GM10847 (cell line): ENCODE results near the gene ARHGAP20.

Experiments used
- POLR2A ChIP-seq: IDR thresholded peaks from 2 replicates; pipeline ENCODE4 v1.6.1; 2011; ENCODE audit not compliant: insufficient read length; ENCODE audit errors: extremely low read depth

Gene ARHGAP20

GRCh38 chr11:110735455-110736170 lies 23.4 kb upstream of the ARHGAP20 start:
- no peak for TF ChIP-seq POLR2A

GRCh38 chr11:110734790-110735189 lies 22.6 kb upstream of the ARHGAP20 start:
- TF ChIP-seq POLR2A, result no peak

GRCh38 chr11:110730773-110731172 lies 18.5 kb upstream of the ARHGAP20 start:
- no peak for TF ChIP-seq POLR2A

GRCh38 chr11:110728883-110729282 lies 16.6 kb upstream of the ARHGAP20 start:
- TF ChIP-seq POLR2A, result no peak

- TF ChIP-seq POLR2A, result no peak
Measured at GRCh38 chr11:110728476-110728875, 16.2 kb upstream of the ARHGAP20 start.

GRCh38 chr11:110724358-110724757 lies 12.1 kb upstream of the ARHGAP20 start:
- TF ChIP-seq POLR2A, result no peak

- TF ChIP-seq POLR2A, result no peak
Measured at GRCh38 chr11:110720431-110721275, 8.4 kb upstream of the ARHGAP20 start.

GRCh38 chr11:110716361-110716760 lies 4.1 kb upstream of the ARHGAP20 start:
- no peak for TF ChIP-seq POLR2A

GRCh38 chr11:110715541-110715940 lies 3.3 kb upstream of the ARHGAP20 start:
- no peak for TF ChIP-seq POLR2A

- no peak for TF ChIP-seq POLR2A
Measured at GRCh38 chr11:110713449-110713776, 1.2 kb upstream of the ARHGAP20 start.

- TF ChIP-seq POLR2A, result no peak
Measured at GRCh38 chr11:110712659-110713448, 617 bp upstream of the ARHGAP20 start.

- no peak for TF ChIP-seq POLR2A
Measured at GRCh38 chr11:110711448-110711775, 825 bp downstream of the ARHGAP20 start.

- TF ChIP-seq POLR2A, result no peak
Measured at GRCh38 chr11:110710628-110711381, 1.4 kb downstream of the ARHGAP20 start.

GRCh38 chr11:110704210-110704864 lies 7.9 kb downstream of the ARHGAP20 start:
- TF ChIP-seq POLR2A, result no peak

GRCh38 chr11:110691926-110692325 lies 20.3 kb downstream of the ARHGAP20 start:
- no peak for TF ChIP-seq POLR2A
